Liver (tissue), 3 donors: Measurements from ENCODE around the gene BCAR1.

Experiments
- CTCF ChIP-seq: fragments of 150-350 bp; IDR thresholded peaks from 2 replicates; pipeline ENCODE4 v1.5.1; 2017; ENCODE audit warnings: improper control_type of control experiment, low read depth, low read length; ENCODE audit not compliant: missing input control
- FOXA1 ChIP-seq: IDR thresholded peaks from 2 replicates; pipeline ENCODE4 v1.6.1; 2016; ENCODE audit warnings: antibody characterized with exemption
- GABPA ChIP-seq, 2 donors: IDR thresholded peaks in 1 of 2; conservative IDR thresholded peaks in 1 of 2; 2 replicates each; pipeline ENCODE4 v1.6.1; 2016; ENCODE audit warnings: antibody characterized with exemption in 2 of 2, mild to moderate bottlenecking in 1 of 2, moderate library complexity in 1 of 2
- JUND ChIP-seq, 2 donors: IDR thresholded peaks; 2 replicates each; pipeline ENCODE4 v1.6.1; 2016; ENCODE audit warnings: antibody characterized with exemption in 2 of 2
- MAX ChIP-seq: IDR thresholded peaks from 2 replicates; pipeline ENCODE4 v1.6.1; 2016; ENCODE audit warnings: antibody characterized with exemption
- RAD21 ChIP-seq, 2 donors: IDR thresholded peaks; 2 replicates each; pipeline ENCODE4 v1.6.1; 2016; ENCODE audit warnings: antibody characterized with exemption in 2 of 2, mild to moderate bottlenecking in 2 of 2
- REST ChIP-seq: IDR thresholded peaks from 2 replicates; pipeline ENCODE4 v1.6.1; 2016; ENCODE audit warnings: antibody characterized with exemption, mild to moderate bottlenecking
- RXRA ChIP-seq, 2 donors: IDR thresholded peaks; 2 replicates each; pipeline ENCODE4 v1.6.1; 2017 to 2018; ENCODE audit warnings: antibody characterized with exemption in 2 of 2, mild to moderate bottlenecking in 1 of 2
- SP1 ChIP-seq: IDR thresholded peaks from 2 replicates; pipeline ENCODE4 v1.6.1; 2018; ENCODE audit warnings: antibody characterized with exemption, mild to moderate bottlenecking
- TAF1 ChIP-seq: conservative IDR thresholded peaks from 2 replicates; pipeline ENCODE4 v1.6.1; 2016; ENCODE audit warnings: antibody characterized with exemption, mild to moderate bottlenecking
- YY1 ChIP-seq: IDR thresholded peaks from 2 replicates; pipeline ENCODE4 v1.6.1; 2016; ENCODE audit warnings: antibody characterized with exemption, mild to moderate bottlenecking
- ZBTB33 ChIP-seq: IDR thresholded peaks from 2 replicates; pipeline ENCODE4 v1.6.1; 2016; ENCODE audit warnings: antibody characterized with exemption
- donor health status: healthy.
- donor health status: healthy.

- no peak for TF ChIP-seq CTCF
- no peak for TF ChIP-seq REST
- no peak for TF ChIP-seq RAD21 (IDR thresholded peaks at IDR 0.05)
- no peak for TF ChIP-seq TAF1
- TF ChIP-seq GABPA (IDR thresholded peaks at IDR 0.05 in 1 of 2, conservative IDR thresholded peaks at IDR 0.05 in 1 of 2), result no peak
- TF ChIP-seq FOXA1, result no peak
- TF ChIP-seq JUND (IDR thresholded peaks at IDR 0.05), result no peak
- TF ChIP-seq YY1, result no peak
- TF ChIP-seq RXRA (IDR thresholded peaks at IDR 0.05), result no peak
- TF ChIP-seq ZBTB33, result no peak
- no peak for TF ChIP-seq SP1
- TF ChIP-seq MAX, result no peak
Measured at GRCh38 chr16:75264457-75264998, 13.1 kb upstream of the BCAR1 start.
